ENCODE data around the gene GRIN3B. TPM values are rescaled to one million over a fixed set of nuclear protein-coding genes. Genes with fewer than 3 reads are reported as not detected.

The GRIN3B gene
- total RNA-seq, 1 donor from 2014 or later, result 0.95 TPM

GRCh38 chr19:1050989-1051788 lies 51.0 kb downstream of the GRIN3B start:
- TF ChIP-seq CTCF (IDR thresholded peaks at IDR 0.05; ENCODE audit: unreplicated experiment), result no peak
- H3K4me3 Mint-ChIP-seq (ENCODE audit: unreplicated experiment), result no peak overlapping the region

GRCh38 chr19:1051791-1052190 lies 51.6 kb downstream of the GRIN3B start:
- Mint-ChIP-seq H3K27me3 (ENCODE audit: unreplicated experiment) (peaks cover 21% of the 10 kb centered on the region), H3K9me3 (ENCODE audit: unreplicated experiment) (peaks cover 4% of the 10 kb centered on the region), H3K4me1 (ENCODE audit: unreplicated experiment) (no peaks in the 10 kb centered on the region), H3K4me3 (ENCODE audit: unreplicated experiment) (no peak overlapping the region), H3K36me3 (ENCODE audit: low read depth, unreplicated experiment) (peaks cover 15% of the 10 kb centered on the region), H3K27ac (ENCODE audit: unreplicated experiment) (no peak overlapping the region)
- no peak for TF ChIP-seq CTCF (IDR thresholded peaks at IDR 0.05; ENCODE audit: unreplicated experiment)
- DNase-seq (ENCODE audit: low spot score), result no peak

More at GRCh38 chr19:1050989-1051788, 51.0 kb downstream of the GRIN3B start:
- Mint-ChIP-seq H3K27ac (ENCODE audit: unreplicated experiment) (no peak overlapping the region), H3K36me3 (ENCODE audit: low read depth, unreplicated experiment) (peaks cover 9% of the 10 kb centered on the region), H3K4me1 (ENCODE audit: unreplicated experiment) (no peaks in the 10 kb centered on the region), H3K27me3 (ENCODE audit: unreplicated experiment) (peaks cover 16% of the 10 kb centered on the region), H3K9me3 (ENCODE audit: unreplicated experiment) (no peaks in the 10 kb centered on the region)
- no peak for DNase-seq (ENCODE audit: low spot score)

- Mint-ChIP-seq H3K9me3 (ENCODE audit: unreplicated experiment) (peaks cover 8% of the 10 kb centered on the region), H3K4me1 (ENCODE audit: unreplicated experiment) (no peaks in the 10 kb centered on the region), H3K4me3 (ENCODE audit: unreplicated experiment) (no peak overlapping the region), H3K27ac (ENCODE audit: unreplicated experiment) (no peak overlapping the region), H3K27me3 (ENCODE audit: unreplicated experiment) (peaks cover 21% of the 10 kb centered on the region), H3K36me3 (ENCODE audit: low read depth, unreplicated experiment) (peaks cover 20% of the 10 kb centered on the region)
- no peak for TF ChIP-seq CTCF (IDR thresholded peaks at IDR 0.05; ENCODE audit: unreplicated experiment)
- no peak for DNase-seq (ENCODE audit: low spot score)
Measured at GRCh38 chr19:1052349-1052975, 52.2 kb downstream of the GRIN3B start.

- DNase-seq (ENCODE audit: low spot score), result no peak
- peaks cover 27% of the 10 kb centered on the region for H3K36me3 Mint-ChIP-seq (ENCODE audit: low read depth, unreplicated experiment)
- H3K4me3 Mint-ChIP-seq (ENCODE audit: unreplicated experiment), result no peak overlapping the region
- no peak overlapping the region for H3K27ac Mint-ChIP-seq (ENCODE audit: unreplicated experiment)
- peaks cover 22% of the 10 kb centered on the region for H3K27me3 Mint-ChIP-seq (ENCODE audit: unreplicated experiment)
- no peaks in the 10 kb centered on the region for H3K4me1 Mint-ChIP-seq (ENCODE audit: unreplicated experiment)
- no peak for TF ChIP-seq CTCF (IDR thresholded peaks at IDR 0.05; ENCODE audit: unreplicated experiment)
- H3K9me3 Mint-ChIP-seq (ENCODE audit: unreplicated experiment), result peaks cover 10% of the 10 kb centered on the region
Measured at GRCh38 chr19:1053176-1054101, 53.2 kb downstream of the GRIN3B start.

Measured in endothelial cell (in vitro differentiated cells).